Measurements from ENCODE around the gene IFI16.

GRCh38 chr1:159065106-159065505 is 55.4 kb downstream of the IFI16 start:
- TF ChIP-seq CTCF (IDR thresholded peaks at IDR 0.05; ENCODE audit: poor library complexity) (no peak), EZH2 (IDR thresholded peaks at IDR 0.05; ENCODE audit: borderline replicate concordance) (no peak)
